Left lung (tissue), 10 donors: ENCODE results near the gene PTN. TPM values are rescaled to one million over a fixed set of nuclear protein-coding genes. Genes with fewer than 3 reads are reported as not detected.

Experiments
- ATAC-seq: fragments of 200-7000 bp; cut with Tn5 transposase; one replicate; pipeline ENCODE4 v1.9.1; 2020; ENCODE audit warnings: moderate library complexity
- DNase-seq, 4 donors: peaks; one replicate each; pipeline ENCODE4 v3.0.0-alpha.2; 2013 to 2020
- H3K27ac ChIP-seq, 2 donors: fragments of 200-600 bp; sonication (generic) in 1 of 2; one replicate each; pipeline versions ENCODE4 v1.5.0 to v1.8.0; 2020 to 2021
- H3K27me3 ChIP-seq, 2 donors: fragments of 200-600 bp; sonication (generic) in 1 of 2; one replicate each; pipeline versions ENCODE4 v1.5.0 to v1.8.0; 2020 to 2021
- H3K36me3 ChIP-seq, 2 donors: fragments of 200-600 bp; sonication (generic) in 1 of 2; one replicate each; pipeline versions ENCODE4 v1.5.0 to v1.8.0; 2020 to 2021
- H3K4me1 ChIP-seq, 2 donors: fragments of 200-600 bp; one replicate each; pipeline ENCODE4 v1.8.0; 2021
- H3K4me3 ChIP-seq, 2 donors: fragments of 200-600 bp; sonication (generic) in 1 of 2; one replicate each; pipeline versions ENCODE4 v1.5.0 to v1.8.0; 2020 to 2021; ENCODE audit warnings: mild to moderate bottlenecking in 1 of 2
- H3K9me3 ChIP-seq, 2 donors: fragments of 200-600 bp; sonication (generic) in 1 of 2; one replicate each; pipeline versions ENCODE4 v1.5.0 to v1.8.0; 2020 to 2021
- intact Hi-C, 2 donors: fragments of 100-400 bp; cut with DNase I; formaldehyde crosslinking; loops; one replicate each; pipeline versions ENCODE4 v1.11.2 to v1.14.2; 2022
- polyA plus RNA-seq, 6 donors: library from polyadenylated mRNA; unstranded; fragments of 120-200 nt; gene quantifications; one replicate each; pipeline ENCODE4 v1.2.1, GENCODE V29; 2013; ENCODE audit not compliant: insufficient read length in 6 of 6
- total RNA-seq, 2 donors: library from RNA; stranded (reverse); fragmentation: NEBNext Ultra II Directional; extraction: Animal tissue kit (Norgen Biotek cat#: 25700); gene quantifications; one replicate each; pipeline ENCODE4 v1.2.1, GENCODE V29; 2021
- TF ChIP-seq, protein P1 (sequence below), 2 donors: fragments of 200-600 bp; sonication (generic) in 1 of 2; IDR thresholded peaks; one replicate each; pipeline versions ENCODE4 v1.5.0 to v1.8.0; 2021; ENCODE audit warnings: antibody characterized with exemption in 2 of 2
- donor health status: DM: no; HTN: yes; CAD: no.
- donor health status: DM: no; HTN: no; CAD: no.

The PTN gene
- total and polyA plus RNA-seq, 8 donors, result 2.1 to 85.1 (median 62.0) TPM

DNA sequence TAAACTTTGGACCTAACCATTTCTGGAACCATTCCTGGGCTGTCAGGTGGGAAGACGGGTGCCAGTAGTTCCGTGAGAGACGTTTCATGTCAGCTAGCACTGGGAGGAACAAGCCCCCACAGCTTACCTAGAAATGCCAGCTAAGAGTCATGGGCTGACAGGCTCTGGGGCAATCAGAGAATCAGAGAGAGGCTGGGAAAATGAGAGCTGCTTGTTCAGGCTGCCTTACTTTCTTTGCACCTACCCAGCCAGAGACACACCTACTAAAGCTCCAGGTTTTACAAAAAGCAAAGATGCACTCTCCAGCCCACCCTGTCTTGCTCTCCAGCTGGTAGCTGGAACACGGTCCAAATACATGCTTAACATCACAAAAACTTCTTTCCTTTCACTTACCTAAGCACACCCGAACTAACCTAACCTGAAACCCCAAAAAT lies 688 bp downstream of the PTN start:
- no peaks in the 10 kb centered on the region for H3K36me3 ChIP-seq
- DNase-seq (no peak), ATAC-seq (peak; percentile 23)
- peak overlapping the region in 1 of 2 donors; percentile 22 for H3K4me3 ChIP-seq
- no peaks in the 10 kb centered on the region for H3K4me1 ChIP-seq
- intact Hi-C loops, result no loop called here
- peaks cover 0 to 17% of the 10 kb centered on the region in 2 donors for H3K27me3 ChIP-seq
- TF ChIP-seq, protein P1, sequence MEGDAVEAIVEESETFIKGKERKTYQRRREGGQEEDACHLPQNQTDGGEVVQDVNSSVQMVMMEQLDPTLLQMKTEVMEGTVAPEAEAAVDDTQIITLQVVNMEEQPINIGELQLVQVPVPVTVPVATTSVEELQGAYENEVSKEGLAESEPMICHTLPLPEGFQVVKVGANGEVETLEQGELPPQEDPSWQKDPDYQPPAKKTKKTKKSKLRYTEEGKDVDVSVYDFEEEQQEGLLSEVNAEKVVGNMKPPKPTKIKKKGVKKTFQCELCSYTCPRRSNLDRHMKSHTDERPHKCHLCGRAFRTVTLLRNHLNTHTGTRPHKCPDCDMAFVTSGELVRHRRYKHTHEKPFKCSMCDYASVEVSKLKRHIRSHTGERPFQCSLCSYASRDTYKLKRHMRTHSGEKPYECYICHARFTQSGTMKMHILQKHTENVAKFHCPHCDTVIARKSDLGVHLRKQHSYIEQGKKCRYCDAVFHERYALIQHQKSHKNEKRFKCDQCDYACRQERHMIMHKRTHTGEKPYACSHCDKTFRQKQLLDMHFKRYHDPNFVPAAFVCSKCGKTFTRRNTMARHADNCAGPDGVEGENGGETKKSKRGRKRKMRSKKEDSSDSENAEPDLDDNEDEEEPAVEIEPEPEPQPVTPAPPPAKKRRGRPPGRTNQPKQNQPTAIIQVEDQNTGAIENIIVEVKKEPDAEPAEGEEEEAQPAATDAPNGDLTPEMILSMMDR (IDR thresholded peaks at IDR 0.05), result no peak
- no peaks in the 10 kb centered on the region for H3K9me3 ChIP-seq
- no peak overlapping the region for H3K27ac ChIP-seq

DNA sequence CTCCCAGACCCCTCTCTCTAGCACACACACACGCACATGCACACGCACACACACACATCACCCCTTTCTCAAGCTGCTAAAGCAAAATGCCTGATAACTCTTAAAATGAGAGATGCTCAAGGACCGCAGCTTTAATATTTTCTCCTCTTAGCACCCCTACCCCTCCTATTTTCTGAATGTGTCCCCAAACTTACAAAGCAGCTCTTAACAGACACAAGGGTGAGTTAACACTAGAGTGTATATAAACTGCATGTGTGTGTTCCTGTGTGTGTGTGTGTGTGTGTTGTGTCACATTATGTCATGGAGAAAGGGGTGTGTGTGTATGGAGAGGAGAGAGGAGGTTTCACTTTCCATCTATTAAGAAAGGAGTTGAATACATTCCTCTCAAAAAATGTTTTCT lies 1.3 kb downstream of the PTN start:
- DNase-seq (no peak), ATAC-seq (no peak)
- intact Hi-C loops, result no loop called here
- Histone ChIP-seq H3K27me3 (peaks cover 0 to 17% of the 10 kb centered on the region in 2 donors), H3K27ac (no peak overlapping the region), H3K36me3 (no peaks in the 10 kb centered on the region), H3K4me3 (no peak overlapping the region), H3K4me1 (no peaks in the 10 kb centered on the region), H3K9me3 (no peaks in the 10 kb centered on the region)
- TF ChIP-seq, protein P1 (IDR thresholded peaks at IDR 0.05), result no peak

DNA sequence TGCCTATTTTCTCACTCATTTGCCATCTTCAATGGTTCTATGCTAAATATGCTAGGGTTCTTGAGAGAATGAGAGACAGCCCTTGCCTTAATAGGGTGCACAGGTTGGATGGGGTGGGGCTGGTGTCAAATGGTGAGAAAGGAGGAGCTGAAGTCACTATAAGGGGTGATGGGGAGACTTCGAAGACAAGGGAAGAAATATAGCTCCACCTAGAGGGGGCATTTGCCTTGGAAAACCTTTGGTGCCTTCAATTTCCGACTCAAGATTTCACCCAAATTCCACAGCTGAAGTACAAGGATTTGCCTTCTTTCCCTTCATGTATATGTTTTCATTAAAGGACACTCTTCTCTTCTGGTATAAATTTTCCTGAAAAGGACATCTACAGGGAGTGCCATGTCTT lies 5.6 kb downstream of the PTN start:
- intact Hi-C loops, result no loop called here
- DNase-seq, result no peak
- H3K4me1 ChIP-seq, result no peaks in the 10 kb centered on the region

DNA sequence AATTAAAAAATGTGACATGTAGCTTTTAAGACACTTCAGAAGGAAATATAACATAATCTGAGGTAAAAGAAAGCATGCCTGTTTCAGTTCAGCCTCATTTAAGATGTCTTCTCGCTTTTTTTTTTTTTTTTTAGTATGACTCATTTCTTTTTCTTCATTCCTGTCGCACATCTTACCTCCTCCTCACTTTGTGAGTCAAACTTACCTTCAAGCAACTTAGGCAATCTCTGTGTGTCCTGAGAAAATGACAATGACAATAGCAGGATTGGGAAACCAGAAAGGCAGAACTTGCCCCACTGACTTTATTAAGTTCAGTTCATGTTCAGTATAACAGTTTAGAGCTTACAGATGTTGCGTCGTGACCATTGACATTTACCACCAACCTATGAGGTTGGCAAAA lies 7.7 kb downstream of the PTN start:
- TF ChIP-seq, protein P1 (IDR thresholded peaks at IDR 0.05), result no peak
- ATAC-seq (no peak), DNase-seq (no peak)
- Histone ChIP-seq H3K4me1 (no peaks in the 10 kb centered on the region), H3K9me3 (peaks cover 0 to 12% of the 10 kb centered on the region in 2 donors), H3K4me3 (no peak overlapping the region), H3K36me3 (no peaks in the 10 kb centered on the region), H3K27ac (no peak overlapping the region), H3K27me3 (no peaks in the 10 kb centered on the region)
- intact Hi-C loops, result no loop called here

More for the DNA sequence above, 5.6 kb downstream of the PTN start:
- no peak for ATAC-seq
- no peak overlapping the region for H3K4me3 ChIP-seq
- TF ChIP-seq, protein P1 (IDR thresholded peaks at IDR 0.05), result no peak
- peaks cover 0 to 11% of the 10 kb centered on the region in 2 donors for H3K9me3 ChIP-seq
- H3K36me3 ChIP-seq, result no peaks in the 10 kb centered on the region
- no peak overlapping the region for H3K27ac ChIP-seq
- H3K27me3 ChIP-seq, result peaks cover 0 to under 1% of the 10 kb centered on the region in 2 donors

DNA sequence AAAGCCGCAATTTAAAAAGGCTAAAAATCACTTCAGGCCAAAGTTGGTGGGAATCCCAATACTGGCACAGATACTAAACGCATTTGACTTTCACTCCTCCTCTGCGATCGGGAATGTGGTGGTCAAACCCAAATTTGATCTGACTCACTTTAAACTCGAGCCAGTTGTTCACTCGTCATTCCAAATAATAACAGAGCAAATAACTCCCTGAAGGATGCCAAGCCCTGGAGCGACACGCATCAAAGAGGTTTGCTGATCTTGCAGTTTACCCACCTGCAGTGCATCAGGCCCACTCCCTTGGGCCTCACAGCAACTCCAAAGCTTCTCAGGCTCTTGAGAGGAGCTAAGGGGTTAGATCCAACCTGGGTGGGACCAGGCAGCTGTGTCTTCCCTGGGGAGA lies 12.2 kb downstream of the PTN start:
- TF ChIP-seq, protein P1 (IDR thresholded peaks at IDR 0.05), result no peak
- intact Hi-C loops, result no loop called here
- Histone ChIP-seq H3K4me1 (no peaks in the 10 kb centered on the region), H3K4me3 (no peak overlapping the region), H3K9me3 (peaks cover 0 to 11% of the 10 kb centered on the region in 2 donors), H3K36me3 (no peaks in the 10 kb centered on the region), H3K27me3 (no peaks in the 10 kb centered on the region), H3K27ac (no peak overlapping the region)
- DNase-seq (no peak), ATAC-seq (no peak)
